Measurements from ENCODE around the gene NNMT. TPM values are rescaled to one million over a fixed set of nuclear protein-coding genes. Genes with fewer than 3 reads are reported as not detected.
A peak's percentile ranks its signal among the peaks of the same experiment; 100 is the strongest.

The NNMT gene
- total and polyA plus RNA-seq, 8 donors: 4.8 to 139 (median 61.9) TPM

DNA sequence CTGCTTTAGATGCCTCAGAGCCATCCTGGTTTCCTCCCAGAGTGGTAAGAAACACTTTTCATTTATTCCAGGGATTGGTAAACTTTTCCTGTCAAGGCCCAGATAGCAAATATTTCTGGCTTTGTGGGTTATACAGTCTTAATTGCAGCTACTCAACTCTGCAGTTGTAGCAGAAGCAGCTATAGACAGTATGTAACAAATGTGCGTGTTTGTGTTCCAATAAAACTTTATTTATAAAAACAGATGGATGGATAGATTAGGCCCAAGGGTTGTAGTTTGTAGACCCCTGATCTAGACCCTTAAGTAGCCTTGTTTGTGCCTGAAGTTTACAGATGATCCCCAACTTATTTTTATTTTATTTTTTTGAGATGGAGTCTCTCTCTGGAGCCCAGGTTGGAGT lies 17.9 kb downstream of the NNMT start:
- ATAC-seq (no peak), FAIRE-seq (no peak), DNase-seq (no peak)
- Histone ChIP-seq H3K27ac (no peak overlapping the region), H3K36me3 (no peaks in the 10 kb centered on the region), H3K4me3 (no peak overlapping the region), H3K9me3 (no peaks in the 10 kb centered on the region), H3K4me1 (peaks cover 0 to 16% (median 10%) of the 10 kb centered on the region in 3 donors), H3K27me3 (peaks cover 0 to 7% (median 0%) of the 10 kb centered on the region in 4 donors)
- 81 to 83% methylated on average over 1 of the region's 1 CpG for WGBS, 2 donors
- TF ChIP-seq, protein P1, sequence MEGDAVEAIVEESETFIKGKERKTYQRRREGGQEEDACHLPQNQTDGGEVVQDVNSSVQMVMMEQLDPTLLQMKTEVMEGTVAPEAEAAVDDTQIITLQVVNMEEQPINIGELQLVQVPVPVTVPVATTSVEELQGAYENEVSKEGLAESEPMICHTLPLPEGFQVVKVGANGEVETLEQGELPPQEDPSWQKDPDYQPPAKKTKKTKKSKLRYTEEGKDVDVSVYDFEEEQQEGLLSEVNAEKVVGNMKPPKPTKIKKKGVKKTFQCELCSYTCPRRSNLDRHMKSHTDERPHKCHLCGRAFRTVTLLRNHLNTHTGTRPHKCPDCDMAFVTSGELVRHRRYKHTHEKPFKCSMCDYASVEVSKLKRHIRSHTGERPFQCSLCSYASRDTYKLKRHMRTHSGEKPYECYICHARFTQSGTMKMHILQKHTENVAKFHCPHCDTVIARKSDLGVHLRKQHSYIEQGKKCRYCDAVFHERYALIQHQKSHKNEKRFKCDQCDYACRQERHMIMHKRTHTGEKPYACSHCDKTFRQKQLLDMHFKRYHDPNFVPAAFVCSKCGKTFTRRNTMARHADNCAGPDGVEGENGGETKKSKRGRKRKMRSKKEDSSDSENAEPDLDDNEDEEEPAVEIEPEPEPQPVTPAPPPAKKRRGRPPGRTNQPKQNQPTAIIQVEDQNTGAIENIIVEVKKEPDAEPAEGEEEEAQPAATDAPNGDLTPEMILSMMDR (IDR thresholded peaks at IDR 0.05): no peak
- intact Hi-C loops (cut with DNase I): no loop called here

GRCh38 chr11:114315749-114316368 lies 19.7 kb downstream of the NNMT start:
- FAIRE-seq: no peak
- Histone ChIP-seq H3K27me3 (no peaks in the 10 kb centered on the region), H3K36me3 (no peaks in the 10 kb centered on the region), H3K27ac (peak overlapping the region in 1 of 4 donors; percentile 37), H3K9me3 (no peaks in the 10 kb centered on the region), H3K4me1 (peaks cover 0 to 14% (median 10%) of the 10 kb centered on the region in 3 donors), H3K4me3 (no peak overlapping the region)
- intact Hi-C loops (cut with DNase I): no loop called here
- ATAC-seq: peak; percentile 74 to 91 (median 86)
- TF ChIP-seq, protein P1 (IDR thresholded peaks at IDR 0.05): no peak
- 4 to 7% methylated on average over 13 of the region's 13 CpGs for WGBS, 2 donors
- peak in 3 of 6 donors; percentile 39 to 50 (median 41) for DNase-seq

DNA sequence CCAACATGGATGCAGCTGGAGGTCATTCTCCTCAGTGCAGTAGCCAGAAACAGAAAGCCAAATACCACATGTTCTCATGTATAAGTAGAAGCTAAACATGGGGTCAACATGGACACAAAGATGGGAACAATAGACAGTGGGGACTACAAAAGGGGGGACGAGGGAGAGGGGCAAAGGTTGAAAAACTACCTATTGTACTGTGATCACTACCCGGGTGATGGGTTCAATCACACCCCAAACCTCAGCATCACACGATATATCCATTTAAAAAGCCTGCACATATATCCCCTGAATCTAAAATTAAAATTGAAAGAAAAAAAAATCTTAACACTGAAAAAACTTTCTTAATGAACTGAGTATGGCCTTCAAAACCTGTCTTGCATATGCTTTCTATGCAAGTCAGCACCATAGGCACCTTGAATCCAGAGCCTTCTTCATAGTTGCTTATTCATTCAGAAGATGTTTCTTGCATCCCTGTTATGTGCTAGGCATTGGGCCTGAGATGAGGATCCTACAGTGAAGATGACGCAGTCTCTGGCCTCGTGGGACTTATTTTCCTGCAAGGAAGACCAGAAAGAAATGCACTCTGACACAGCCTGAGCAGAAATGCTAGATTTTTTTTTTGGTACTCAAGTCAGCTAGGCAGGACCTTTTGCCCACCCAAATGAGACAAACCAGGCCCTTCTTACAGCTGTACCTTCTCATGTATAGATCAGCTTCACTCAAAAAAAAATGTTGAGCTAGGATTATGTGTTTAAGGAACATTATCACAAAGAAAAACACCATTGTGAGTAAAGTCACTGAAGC lies 21.0 kb downstream of the NNMT start:
- Histone ChIP-seq H3K27ac (no peak overlapping the region), H3K36me3 (no peaks in the 10 kb centered on the region), H3K4me3 (no peak overlapping the region), H3K9me3 (no peaks in the 10 kb centered on the region), H3K4me1 (peaks cover 0 to 14% (median 10%) of the 10 kb centered on the region in 3 donors), H3K27me3 (no peaks in the 10 kb centered on the region)
- DNase-seq: no peak
- peak in 1 of 4 donors; percentile 5 for ATAC-seq
- TF ChIP-seq, protein P1 (IDR thresholded peaks at IDR 0.05): no peak
- intact Hi-C loops (cut with DNase I): no loop called here
- 78 to 82% methylated on average over 5 of the region's 5 CpGs for WGBS, 2 donors
- FAIRE-seq: no peak

- H3K36me3 ChIP-seq: no peaks in the 10 kb centered on the region
- ATAC-seq (no peak), FAIRE-seq (no peak), DNase-seq (no peak)
- no peak overlapping the region for H3K4me3 ChIP-seq
- WGBS, 2 donors: 52 to 68% methylated on average over 5 of the region's 5 CpGs
- no peak overlapping the region for H3K27ac ChIP-seq
- peaks cover 0 to 14% (median 10%) of the 10 kb centered on the region in 3 donors for H3K4me1 ChIP-seq
- intact Hi-C loops (cut with DNase I): no loop called here
- TF ChIP-seq, protein P1 (IDR thresholded peaks at IDR 0.05): no peak
- no peaks in the 10 kb centered on the region for H3K27me3 ChIP-seq
- no peaks in the 10 kb centered on the region for H3K9me3 ChIP-seq
These were observed 21.6 kb downstream of the NNMT start for GRCh38 chr11:114317787-114318137.

DNA sequence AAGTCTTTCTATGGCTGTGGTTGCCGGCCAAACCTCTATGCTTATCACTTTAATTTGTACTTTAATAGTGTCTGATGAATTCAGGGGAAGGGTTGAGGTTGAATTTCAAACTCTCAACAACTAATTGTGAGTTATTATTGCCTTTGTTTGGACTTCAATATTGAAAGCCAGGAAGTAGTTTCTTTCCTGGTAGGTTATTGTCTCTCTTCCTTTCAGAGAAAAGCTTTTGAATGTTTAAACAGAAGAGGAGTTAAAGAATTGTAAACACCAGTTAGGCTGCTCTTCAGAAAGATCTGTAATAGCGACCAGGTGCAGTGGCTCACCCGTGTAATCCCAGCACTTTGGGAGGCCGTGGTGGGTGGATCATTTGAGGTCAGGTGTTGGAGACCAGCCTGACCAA lies 22.2 kb downstream of the NNMT start:
- ATAC-seq: no peak
- H3K4me3 ChIP-seq: no peak overlapping the region
- FAIRE-seq: no peak

More for the DNA sequence above, 22.2 kb downstream of the NNMT start:
- Histone ChIP-seq H3K36me3 (no peaks in the 10 kb centered on the region), H3K9me3 (no peaks in the 10 kb centered on the region), H3K27me3 (no peaks in the 10 kb centered on the region), H3K27ac (no peak overlapping the region), H3K4me1 (peaks cover 0 to 14% (median 10%) of the 10 kb centered on the region in 3 donors)
- WGBS, 2 donors: 49 to 61% methylated on average over 4 of the region's 4 CpGs
- intact Hi-C loops (cut with DNase I): no loop called here
- DNase-seq: no peak
- TF ChIP-seq, protein P1 (IDR thresholded peaks at IDR 0.05): no peak
